Measurements from ENCODE around the gene SPDEF.

The SPDEF gene

GRCh38 chr6:34544776-34545471, 11.2 kb downstream of the SPDEF start:
- no peak for TF ChIP-seq ZFX (IDR thresholded peaks at IDR 0.05; ENCODE audit: borderline replicate concordance)
- no peak for TF ChIP-seq CTCF (IDR thresholded peaks at IDR 0.05)
- peak overlapping the region; percentile 99 for H3K27ac ChIP-seq

GRCh38 chr6:34544052-34544604, 12.0 kb downstream of the SPDEF start:
- TF ChIP-seq ZFX (IDR thresholded peaks at IDR 0.05; ENCODE audit: borderline replicate concordance): no peak
- TF ChIP-seq CTCF (IDR thresholded peaks at IDR 0.05): no peak
- peak overlapping the region; percentile 99 for H3K27ac ChIP-seq

GRCh38 chr6:34543421-34543820, 12.7 kb downstream of the SPDEF start:
- TF ChIP-seq CTCF (IDR thresholded peaks at IDR 0.05) (no peak), ZFX (IDR thresholded peaks at IDR 0.05; ENCODE audit: borderline replicate concordance) (no peak)
- H3K27ac ChIP-seq: peak overlapping the region; percentile 99

- TF ChIP-seq CTCF (IDR thresholded peaks at IDR 0.05) (no peak), ZFX (IDR thresholded peaks at IDR 0.05; ENCODE audit: borderline replicate concordance) (no peak)
- peak overlapping the region; percentile 99 for H3K27ac ChIP-seq
Observed at GRCh38 chr6:34540841-34541240, 15.3 kb downstream of the SPDEF start.

- H3K27ac ChIP-seq: peak overlapping the region; percentile 99
- TF ChIP-seq ZFX (IDR thresholded peaks at IDR 0.05; ENCODE audit: borderline replicate concordance) (no peak), CTCF (IDR thresholded peaks at IDR 0.05) (no peak)
Observed at GRCh38 chr6:34540222-34540621, 15.9 kb downstream of the SPDEF start.

GRCh38 chr6:34539181-34539580, 16.9 kb downstream of the SPDEF start:
- peak overlapping the region; percentile 99 for H3K27ac ChIP-seq
- no peak for TF ChIP-seq CTCF (IDR thresholded peaks at IDR 0.05)
- no peak for TF ChIP-seq ZFX (IDR thresholded peaks at IDR 0.05; ENCODE audit: borderline replicate concordance)

GRCh38 chr6:34538581-34538980, 17.5 kb downstream of the SPDEF start:
- H3K27ac ChIP-seq: peak overlapping the region; percentile 99
- TF ChIP-seq ZFX (IDR thresholded peaks at IDR 0.05; ENCODE audit: borderline replicate concordance): no peak
- no peak for TF ChIP-seq CTCF (IDR thresholded peaks at IDR 0.05)

Measured in 22Rv1 (cell line).